Measurements from ENCODE around the gene STRADA.

STRADA gene

DNA sequence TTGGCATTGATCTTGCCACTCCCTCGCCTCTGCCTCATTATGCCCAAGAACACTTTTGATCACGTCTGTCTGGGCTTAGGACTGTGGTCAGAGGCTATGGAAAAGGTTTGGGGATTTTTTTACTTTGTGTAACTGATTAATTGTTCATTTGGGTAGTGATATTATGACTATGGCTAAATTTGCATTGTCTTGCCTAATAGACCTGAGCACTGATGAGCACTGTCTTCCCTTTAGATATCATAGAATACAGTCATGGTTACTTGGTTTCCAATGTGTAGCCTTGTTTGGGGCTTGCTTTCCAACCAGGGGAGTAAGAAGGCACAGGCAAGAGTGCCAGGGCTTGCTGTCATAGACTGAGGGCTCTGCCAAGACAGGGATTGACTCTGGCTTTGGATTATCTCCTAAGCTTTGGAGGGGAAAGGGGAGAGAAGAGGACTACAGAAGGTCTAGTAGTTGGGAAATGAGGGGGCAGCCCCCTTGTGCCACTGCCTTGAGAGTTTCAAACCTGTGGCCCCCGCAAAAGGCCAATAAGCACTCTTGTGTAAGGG is 55.4 kb downstream of the STRADA start:
- in situ Hi-C loops (cut with MboI; ENCODE audit: low pct_unique_long_range_greater_than_20kb, low sequenced_read_pairs, unreplicated experiment) = no loop called here
- DNase-seq (ENCODE audit: low spot score) = no peak
- TF ChIP-seq, protein P1, sequence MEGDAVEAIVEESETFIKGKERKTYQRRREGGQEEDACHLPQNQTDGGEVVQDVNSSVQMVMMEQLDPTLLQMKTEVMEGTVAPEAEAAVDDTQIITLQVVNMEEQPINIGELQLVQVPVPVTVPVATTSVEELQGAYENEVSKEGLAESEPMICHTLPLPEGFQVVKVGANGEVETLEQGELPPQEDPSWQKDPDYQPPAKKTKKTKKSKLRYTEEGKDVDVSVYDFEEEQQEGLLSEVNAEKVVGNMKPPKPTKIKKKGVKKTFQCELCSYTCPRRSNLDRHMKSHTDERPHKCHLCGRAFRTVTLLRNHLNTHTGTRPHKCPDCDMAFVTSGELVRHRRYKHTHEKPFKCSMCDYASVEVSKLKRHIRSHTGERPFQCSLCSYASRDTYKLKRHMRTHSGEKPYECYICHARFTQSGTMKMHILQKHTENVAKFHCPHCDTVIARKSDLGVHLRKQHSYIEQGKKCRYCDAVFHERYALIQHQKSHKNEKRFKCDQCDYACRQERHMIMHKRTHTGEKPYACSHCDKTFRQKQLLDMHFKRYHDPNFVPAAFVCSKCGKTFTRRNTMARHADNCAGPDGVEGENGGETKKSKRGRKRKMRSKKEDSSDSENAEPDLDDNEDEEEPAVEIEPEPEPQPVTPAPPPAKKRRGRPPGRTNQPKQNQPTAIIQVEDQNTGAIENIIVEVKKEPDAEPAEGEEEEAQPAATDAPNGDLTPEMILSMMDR (IDR thresholded peaks at IDR 0.05; ENCODE audit: extremely low read depth, insufficient read depth, missing control alignments) = no peak

GRCh38 chr17:63685578-63685977 is 56.0 kb downstream of the STRADA start:
- TF ChIP-seq, protein P1 (IDR thresholded peaks at IDR 0.05; ENCODE audit: extremely low read depth, insufficient read depth, missing control alignments) = no peak
- DNase-seq (ENCODE audit: low spot score) = no peak

GRCh38 chr17:63685041-63685440 is 56.6 kb downstream of the STRADA start:
- in situ Hi-C loops (cut with MboI; ENCODE audit: low pct_unique_long_range_greater_than_20kb, low sequenced_read_pairs, unreplicated experiment) = no loop called here
- TF ChIP-seq, protein P1 (IDR thresholded peaks at IDR 0.05; ENCODE audit: extremely low read depth, insufficient read depth, missing control alignments) = no peak
- no peak for DNase-seq (ENCODE audit: low spot score)

More at GRCh38 chr17:63685578-63685977, 56.0 kb downstream of the STRADA start:
- in situ Hi-C loops (cut with MboI; ENCODE audit: low pct_unique_long_range_greater_than_20kb, low sequenced_read_pairs, unreplicated experiment) = no loop called here

- TF ChIP-seq, protein P1 (IDR thresholded peaks at IDR 0.05; ENCODE audit: extremely low read depth, insufficient read depth, missing control alignments) = no peak
- no peak for DNase-seq (ENCODE audit: low spot score)
- in situ Hi-C loops (cut with MboI; ENCODE audit: low pct_unique_long_range_greater_than_20kb, low sequenced_read_pairs, unreplicated experiment) = no loop called here
Measured at GRCh38 chr17:63682981-63683380, 58.6 kb downstream of the STRADA start.

DNA sequence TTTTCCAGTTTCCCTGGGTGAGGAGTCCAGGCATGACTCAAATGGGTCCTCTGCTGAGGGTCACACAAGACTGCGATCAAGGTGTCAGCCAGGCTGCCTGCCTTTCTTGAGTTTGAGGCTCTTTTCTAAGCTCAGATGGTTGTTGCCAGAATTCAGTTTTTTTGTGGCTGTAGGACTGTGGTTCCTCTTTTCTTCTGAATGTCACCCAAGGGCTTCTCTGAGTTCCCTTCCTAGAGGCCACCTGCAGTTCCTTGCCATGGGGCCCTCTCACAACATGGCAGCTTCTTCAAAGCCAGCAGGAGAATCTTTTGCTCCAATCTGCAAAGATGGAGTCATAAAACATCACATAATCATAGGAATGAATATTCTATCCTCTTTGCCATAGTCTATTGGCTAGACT is 59.2 kb downstream of the STRADA start:
- in situ Hi-C loops (cut with MboI; ENCODE audit: low pct_unique_long_range_greater_than_20kb, low sequenced_read_pairs, unreplicated experiment) = no loop called here
- no peak for DNase-seq (ENCODE audit: low spot score)
- TF ChIP-seq, protein P1 (IDR thresholded peaks at IDR 0.05; ENCODE audit: extremely low read depth, insufficient read depth, missing control alignments) = no peak

DNA sequence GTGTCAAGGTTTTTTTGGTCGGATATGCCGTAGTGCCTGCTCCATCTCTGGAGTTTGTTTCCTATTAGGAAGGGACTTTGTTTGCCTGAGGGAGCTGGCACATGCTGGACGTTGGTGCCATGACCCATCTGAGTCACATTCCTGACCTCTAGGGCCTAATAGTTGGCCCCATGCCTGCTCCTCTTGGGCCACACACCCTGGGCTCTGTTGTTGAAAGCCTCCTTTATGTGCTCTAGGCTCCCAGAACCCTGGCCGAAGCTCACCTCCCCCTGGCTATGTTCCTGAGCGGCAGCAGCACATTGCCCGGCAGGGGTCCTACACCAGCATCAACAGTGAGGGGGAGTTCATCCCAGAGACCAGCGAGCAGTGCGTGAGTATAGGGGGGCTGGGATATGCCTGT is 60.1 kb downstream of the STRADA start:
- in situ Hi-C loops (cut with MboI; ENCODE audit: low pct_unique_long_range_greater_than_20kb, low sequenced_read_pairs, unreplicated experiment) = no loop called here
- no peak for DNase-seq (ENCODE audit: low spot score)
- TF ChIP-seq, protein P1 (IDR thresholded peaks at IDR 0.05; ENCODE audit: extremely low read depth, insufficient read depth, missing control alignments) = no peak
